Activated CD8-positive, alpha-beta memory T cell treated with anti-CD3 and anti-CD28 coated beads for 4 hours (primary cell): Measurements from ENCODE around the gene CDRT15.
"Not testable (repeated sequence)": the region's sequence is repeated elsewhere in the genome, so short reads cannot be mapped to it uniquely, and the experiment has no call there.

Source experiments
- DNase-seq, 2 donors: peaks; one replicate each; pipeline ENCODE4 v3.0.0-alpha.2; 2020; ENCODE audit warnings: low read depth in 2 of 2

Gene CDRT15

DNA sequence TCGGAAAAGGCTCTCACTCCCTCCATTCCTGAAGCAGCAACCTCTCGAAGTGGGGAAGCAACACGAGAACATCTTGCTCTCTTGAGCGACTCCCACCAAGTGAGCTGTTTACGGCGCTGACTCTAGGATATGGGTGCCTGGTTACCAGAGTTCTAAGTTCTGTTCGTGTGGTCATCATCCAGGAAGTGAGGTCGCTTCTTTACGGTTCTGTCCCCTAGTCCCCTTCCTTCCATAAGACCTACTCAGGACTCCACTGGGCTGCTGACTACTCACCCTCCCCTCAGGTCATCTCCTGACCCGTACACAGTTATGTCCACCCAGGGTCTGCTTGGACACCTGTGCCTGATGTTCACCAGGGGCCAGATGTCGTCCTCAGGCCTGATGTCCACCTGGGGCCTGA is at the start of gene CDRT15:
TSS of gene CDRT15 (minus strand) at position 101 of the 400 bp plus-strand sequence. CDS start at position 72, 29 bp downstream.
- DNase-seq = not testable (repeated sequence)

GRCh38 chr17:14282726-14283125 is 46.1 kb upstream of the CDRT15 start:
- DNase-seq = no peak

- no peak for DNase-seq
These were observed 44.9 kb upstream of the CDRT15 start for GRCh38 chr17:14281530-14281929.

DNA sequence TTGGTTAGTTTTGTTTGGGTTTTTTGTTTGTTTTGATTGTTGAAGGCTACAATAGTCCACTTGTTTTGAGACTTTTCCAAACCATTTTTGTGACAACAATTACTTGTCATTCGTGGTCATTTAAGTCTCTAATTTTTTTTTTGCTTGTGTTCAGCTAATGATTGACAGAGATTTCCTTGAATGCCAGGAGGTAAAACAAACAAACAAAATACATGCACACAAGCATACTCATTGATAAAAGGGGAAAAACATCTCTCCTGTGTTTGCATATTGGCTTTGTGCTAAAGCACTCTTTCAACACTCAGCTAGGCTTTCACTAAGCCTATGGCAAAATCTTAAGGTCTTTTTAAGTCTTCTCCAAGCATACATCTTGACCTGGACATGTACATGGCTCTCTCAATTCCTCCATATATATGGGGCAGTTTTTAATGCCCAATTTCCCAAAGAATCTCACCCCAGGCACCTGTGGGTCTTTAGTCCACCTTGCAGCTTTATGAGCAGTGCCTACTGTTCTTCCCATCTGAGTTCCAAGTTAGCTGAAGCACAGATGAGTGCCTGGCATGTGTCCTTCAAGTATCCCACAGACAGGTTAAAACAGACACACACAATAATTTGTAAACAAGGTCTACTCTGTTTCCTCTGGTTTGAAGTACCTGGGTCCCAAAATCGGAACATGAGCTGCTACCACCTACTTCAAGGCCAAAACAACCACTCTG is 40.0 kb upstream of the CDRT15 start:
- DNase-seq = no peak

DNA sequence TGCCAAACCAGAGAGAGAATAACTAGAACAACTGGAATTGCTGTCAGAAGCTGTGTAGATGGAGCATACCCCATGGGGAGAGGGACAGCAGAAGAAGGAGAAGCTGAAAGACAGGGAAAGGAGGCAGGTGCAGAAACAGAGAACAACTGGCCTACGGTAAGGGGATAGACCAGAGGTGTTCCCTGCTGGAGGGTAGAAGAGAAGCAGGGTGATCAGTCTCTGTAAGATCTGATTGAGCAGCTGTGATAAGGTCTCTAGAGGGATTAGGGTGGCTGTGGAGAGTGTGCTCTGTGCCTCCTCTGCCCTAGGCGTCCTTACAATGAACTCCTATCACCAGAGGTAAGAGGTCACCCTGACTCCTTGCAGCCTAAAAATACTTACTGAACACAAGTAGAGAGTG is 33.8 kb upstream of the CDRT15 start:
- no peak for DNase-seq

- DNase-seq = no peak
These were observed 32.8 kb upstream of the CDRT15 start for GRCh38 chr17:14269473-14269872.

- no peak for DNase-seq
These were observed 31.6 kb upstream of the CDRT15 start for GRCh38 chr17:14268264-14268663.

GRCh38 chr17:14261406-14261805 is 24.7 kb upstream of the CDRT15 start:
- no peak for DNase-seq

- DNase-seq = no peak
These were observed 9.0 kb upstream of the CDRT15 start for GRCh38 chr17:14245629-14246028.

- DNase-seq = no peak
These were observed 8.3 kb upstream of the CDRT15 start for GRCh38 chr17:14245002-14245401.

DNA sequence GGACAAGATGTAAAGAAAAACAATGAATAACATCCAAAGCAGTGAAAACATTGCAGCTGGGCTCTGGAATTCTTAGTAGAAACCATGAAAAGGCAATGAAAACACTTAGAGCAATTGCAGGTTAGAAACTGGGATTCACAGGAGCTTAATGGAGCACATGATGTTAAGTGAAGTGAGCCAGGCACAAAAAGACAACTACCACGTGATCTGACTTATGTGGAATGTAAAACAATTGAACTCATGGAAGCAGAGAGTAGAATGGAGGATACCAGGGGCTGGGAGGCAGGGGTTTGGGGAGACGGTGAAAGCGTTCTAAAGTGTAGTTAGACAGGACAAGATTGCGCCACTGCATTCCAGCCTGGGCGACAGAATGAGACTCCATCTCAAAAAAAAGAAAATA is 2.6 kb upstream of the CDRT15 start:
- DNase-seq = not testable (repeated sequence)

DNA sequence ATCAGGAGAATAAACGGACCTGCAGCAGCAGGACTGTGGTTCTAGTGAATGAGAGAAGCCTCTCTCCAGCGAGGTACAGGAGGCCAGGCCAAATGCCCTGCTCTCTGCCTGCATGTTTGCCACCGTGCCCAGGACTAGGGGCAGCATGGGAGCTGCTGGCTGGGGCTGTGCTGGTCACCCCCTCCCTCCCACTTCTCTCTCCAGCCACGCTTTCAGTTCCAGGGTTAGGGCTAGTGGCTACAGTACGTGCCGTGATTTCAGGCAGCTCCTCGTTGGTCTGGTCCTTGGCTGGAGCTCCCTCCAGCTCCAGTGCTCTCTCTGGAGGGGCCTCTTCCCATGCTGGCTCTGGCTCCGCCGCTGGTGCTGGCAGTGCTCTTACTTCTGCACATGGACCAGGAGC is 630 bp downstream of the CDRT15 start:
- not testable (repeated sequence) for DNase-seq

DNA sequence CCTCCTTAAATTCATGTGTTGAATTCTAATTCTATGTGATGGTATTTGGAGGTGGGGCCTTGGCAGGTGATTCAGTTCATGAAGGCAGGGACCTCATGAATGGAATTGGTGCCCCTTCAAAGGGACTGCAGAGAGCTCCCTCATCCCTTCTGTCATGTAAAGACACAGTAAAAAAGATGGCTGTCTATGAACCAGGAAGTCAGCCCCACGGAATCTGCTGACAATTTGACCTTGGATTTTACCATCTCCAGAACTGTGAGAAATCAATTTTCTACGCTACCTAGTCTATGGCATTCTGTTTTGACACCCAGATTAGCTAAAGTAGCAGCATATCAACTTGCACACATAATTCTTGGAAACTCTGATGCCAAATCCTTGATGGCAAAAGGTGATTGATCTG is 1.6 kb downstream of the CDRT15 start:
- not testable (repeated sequence) for DNase-seq

DNA sequence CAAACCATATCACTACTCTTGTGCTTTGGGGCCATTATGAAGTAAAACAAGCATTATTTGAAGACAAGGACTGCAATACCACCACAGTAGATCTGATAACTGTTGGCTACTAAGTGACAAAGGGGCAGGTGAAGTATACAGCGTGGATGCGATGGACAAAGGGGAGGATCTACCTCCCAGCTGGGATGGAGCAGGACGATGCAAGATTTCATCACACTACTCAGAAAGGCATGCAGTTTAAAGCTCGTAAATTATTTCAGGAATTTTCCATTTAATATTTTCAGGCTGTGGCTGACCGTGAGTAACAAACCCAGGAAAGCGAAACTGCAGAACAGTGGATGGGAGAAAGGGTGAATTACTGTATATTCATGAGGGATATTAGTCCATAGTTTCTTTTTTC is 5.5 kb downstream of the CDRT15 start:
- DNase-seq = not testable (repeated sequence)

DNA sequence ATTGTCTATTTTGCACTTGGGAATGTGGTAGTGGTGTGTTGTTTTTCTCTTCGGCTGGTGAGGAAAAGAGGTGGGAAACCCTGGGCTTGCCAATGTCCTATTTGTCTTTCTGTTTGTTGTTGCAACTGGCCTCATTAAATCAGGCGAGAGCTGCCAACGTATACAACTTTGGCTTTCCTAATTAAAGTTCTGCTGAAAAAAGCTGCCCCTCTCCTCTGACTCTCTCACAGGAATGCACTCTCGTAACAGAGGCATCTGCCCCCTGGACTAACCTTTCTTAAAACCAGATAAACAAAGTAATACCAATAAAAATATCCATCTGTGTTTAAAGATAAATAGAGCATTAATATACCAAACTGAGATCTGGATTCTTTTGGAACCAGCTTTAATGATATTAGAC is 7.8 kb downstream of the CDRT15 start:
- DNase-seq = no peak

DNA sequence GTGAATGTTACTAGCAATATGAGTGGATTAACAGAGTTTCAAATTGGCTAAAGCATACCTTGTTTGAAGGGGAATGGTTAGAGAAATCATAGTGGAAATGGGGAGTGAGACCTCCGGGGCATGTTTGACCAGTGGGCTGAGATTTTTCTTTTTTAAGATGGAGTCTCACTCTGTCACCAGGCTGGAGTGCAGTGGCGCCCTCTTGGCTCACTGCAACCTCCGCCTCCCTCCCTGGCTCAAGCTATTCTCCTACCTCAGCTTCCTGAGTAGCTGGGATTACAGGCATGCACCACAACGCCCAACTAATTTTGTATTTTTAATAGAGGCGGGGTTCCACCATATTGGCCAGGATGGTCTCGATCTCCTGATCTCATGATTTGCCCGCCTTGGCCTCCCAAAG is 9.6 kb downstream of the CDRT15 start:
- no peak for DNase-seq

- no peak for DNase-seq
These were observed 11.2 kb downstream of the CDRT15 start for GRCh38 chr17:14225254-14225980.

DNA sequence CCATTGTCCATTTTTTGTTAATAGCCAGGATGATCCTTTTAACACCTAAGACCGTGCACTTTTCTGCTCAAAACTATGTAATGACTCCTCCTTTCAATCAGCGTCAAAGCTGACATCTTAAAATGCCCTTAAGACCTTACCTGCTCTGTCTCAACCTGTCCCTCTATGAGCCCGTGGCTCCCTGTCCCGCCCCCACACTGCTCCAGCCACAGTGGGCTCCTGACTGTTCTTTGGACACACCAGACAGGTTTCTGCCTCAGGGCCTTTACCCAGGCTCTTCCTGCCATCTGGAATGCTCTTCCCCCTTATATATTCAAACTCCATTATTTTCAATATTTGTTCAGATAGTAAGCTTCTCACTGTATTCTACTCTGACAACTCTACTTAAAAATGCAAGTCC is 14.1 kb downstream of the CDRT15 start:
- DNase-seq = no peak

GRCh38 chr17:14214271-14214670 is 22.4 kb downstream of the CDRT15 start:
- DNase-seq = no peak

GRCh38 chr17:14212401-14212800 is 24.3 kb downstream of the CDRT15 start:
- no peak for DNase-seq

DNA sequence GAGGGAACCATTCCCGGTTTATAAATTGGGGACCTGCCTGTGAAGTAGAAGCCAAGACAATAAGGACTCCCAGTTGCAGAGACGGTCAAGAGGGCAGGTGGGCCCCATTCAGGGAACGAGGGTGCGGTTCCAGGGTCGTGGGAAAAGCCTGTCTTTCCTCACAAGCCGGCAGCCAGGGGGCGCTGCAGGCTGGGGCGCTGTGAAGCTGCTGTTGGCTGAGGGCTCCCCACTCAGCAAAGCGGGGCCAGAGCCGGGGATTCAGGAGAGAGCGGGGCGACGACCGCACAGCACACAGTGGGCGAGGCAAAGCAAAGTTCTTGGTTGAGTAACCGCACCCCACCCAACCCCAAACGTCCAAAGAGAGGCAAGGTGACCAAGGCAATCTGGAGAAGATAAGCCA is 24.9 kb downstream of the CDRT15 start:
- no peak for DNase-seq

DNA sequence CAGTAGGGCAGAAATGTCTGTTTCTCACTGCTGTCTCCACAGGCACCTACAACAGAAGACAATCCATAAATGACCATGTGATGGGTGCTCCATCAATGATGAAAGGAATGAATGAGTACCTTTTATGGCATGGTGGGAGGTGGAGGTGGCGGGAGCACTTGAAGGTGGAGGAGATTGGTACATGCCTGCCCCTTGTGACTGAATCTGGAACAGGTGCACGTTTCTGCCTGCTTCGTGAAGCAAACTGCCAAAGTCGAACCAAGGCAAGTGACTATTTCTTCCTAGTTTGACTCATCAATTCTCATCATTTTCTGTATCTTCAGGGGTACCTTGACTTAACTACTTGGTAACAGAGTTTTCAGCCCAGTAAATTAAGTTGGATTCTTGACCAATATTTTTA is 25.4 kb downstream of the CDRT15 start:
- DNase-seq = no peak

- no peak for DNase-seq
These were observed 27.4 kb downstream of the CDRT15 start for GRCh38 chr17:14209215-14209614.
